ENCODE results near the gene SPDYE6.

The SPDYE6 gene

GRCh38 chr7:102319671-102320070, 36.6 kb downstream of the SPDYE6 start:
- no peak overlapping the region for H3K27ac ChIP-seq
- TF ChIP-seq ZFX (IDR thresholded peaks at IDR 0.05) (no peak), CTCF (conservative IDR thresholded peaks at IDR 0.05) (no peak)

GRCh38 chr7:102318482-102318971, 37.7 kb downstream of the SPDYE6 start:
- no peak overlapping the region for H3K27ac ChIP-seq

GRCh38 chr7:102317231-102318059, 38.8 kb downstream of the SPDYE6 start:
- TF ChIP-seq CTCF (conservative IDR thresholded peaks at IDR 0.05) (no peak), ZFX (IDR thresholded peaks at IDR 0.05) (no peak)
- H3K27ac ChIP-seq = no peak overlapping the region

More at GRCh38 chr7:102318482-102318971, 37.7 kb downstream of the SPDYE6 start:
- no peak for TF ChIP-seq CTCF (conservative IDR thresholded peaks at IDR 0.05)

- TF ChIP-seq ZFX (IDR thresholded peaks at IDR 0.05) (no peak), CTCF (conservative IDR thresholded peaks at IDR 0.05) (no peak)
- no peak overlapping the region for H3K27ac ChIP-seq
These were observed 42.1 kb downstream of the SPDYE6 start for GRCh38 chr7:102313997-102314780.

GRCh38 chr7:102312317-102312716, 43.9 kb downstream of the SPDYE6 start:
- TF ChIP-seq ZFX (IDR thresholded peaks at IDR 0.05) (no peak), CTCF (conservative IDR thresholded peaks at IDR 0.05) (no peak)
- no peak overlapping the region for H3K27ac ChIP-seq

- no peak for TF ChIP-seq ZFX (IDR thresholded peaks at IDR 0.05)
- TF ChIP-seq CTCF (conservative IDR thresholded peaks at IDR 0.05) = no peak
- H3K27ac ChIP-seq = no peak overlapping the region
These were observed 45.8 kb downstream of the SPDYE6 start for GRCh38 chr7:102310414-102310815.
